Measurements from ENCODE around the gene ZDHHC7. TPM values are rescaled to one million over a fixed set of nuclear protein-coding genes. Genes with fewer than 3 reads are reported as not detected.

ZDHHC7 gene
- total RNA-seq, 2 experiments from 2014 or later: 22.5 to 24.3 TPM

DNA sequence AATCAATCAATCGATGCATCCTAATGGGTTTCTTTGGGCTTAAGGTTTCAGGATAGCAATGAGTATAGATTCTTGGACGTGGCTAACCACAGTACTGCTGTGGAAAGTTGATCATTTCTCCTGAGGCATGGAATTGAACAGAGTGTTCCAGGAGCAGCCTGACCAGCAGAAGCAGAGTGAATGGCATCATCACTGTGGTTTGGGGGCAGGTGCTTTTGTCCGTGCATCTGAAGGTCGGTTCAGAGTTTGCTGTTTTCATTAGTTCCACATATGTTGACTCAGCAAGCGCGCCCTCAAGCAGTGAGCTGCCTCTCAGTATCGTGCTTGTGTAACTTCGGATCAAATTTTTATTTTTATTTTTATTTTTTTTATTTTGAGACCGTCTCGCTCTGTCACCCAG lies 41.2 kb upstream of the ZDHHC7 start:
- Histone ChIP-seq H3K4me3 (ENCODE audit: low read depth, low read length, poor library complexity, severe bottlenecking) (no peak overlapping the region), H3K79me2 (ENCODE audit: insufficient read depth, low read depth, low read length) (no peaks in the 10 kb centered on the region), H3K4me2 (ENCODE audit: low read length) (no peak overlapping the region), H4K20me1 (ENCODE audit: insufficient read depth, low read length) (no peaks in the 10 kb centered on the region), H3K4me1 (ENCODE audit: insufficient read depth, low read length, poor library complexity, severe bottlenecking) (peaks cover 26% of the 10 kb centered on the region), H3K9me2 (ENCODE audit: insufficient read depth, low read length) (no peaks in the 10 kb centered on the region), H3K9me3 (ENCODE audit: low read length) (no peaks in the 10 kb centered on the region), H2AFZ (ENCODE audit: low read length) (no peak overlapping the region), H3K36me3 (ENCODE audit: insufficient read depth, low read length) (no peaks in the 10 kb centered on the region), H3K27ac (ENCODE audit: low read depth, low read length, poor library complexity, severe bottlenecking) (no peak overlapping the region)
- intact Hi-C loops (cut with micrococcal nuclease; ENCODE audit: unreplicated experiment): no loop called here
- POLR2A ChIA-PET: no interaction called here
- no TSS peak for BruUV-seq (replicated peaks)
- CTCF ChIA-PET (ENCODE audit: unreplicated experiment): no interaction called here
- no peak for DNase-seq (ENCODE audit: low spot score)
- TF ChIP-seq EZH2phosphoT487 (IDR thresholded peaks at IDR 0.05; ENCODE audit: borderline replicate concordance, low read depth, low read length) (no peak), CTCF (conservative IDR thresholded peaks at IDR 0.05; ENCODE audit: low read length) (no peak)

DNA sequence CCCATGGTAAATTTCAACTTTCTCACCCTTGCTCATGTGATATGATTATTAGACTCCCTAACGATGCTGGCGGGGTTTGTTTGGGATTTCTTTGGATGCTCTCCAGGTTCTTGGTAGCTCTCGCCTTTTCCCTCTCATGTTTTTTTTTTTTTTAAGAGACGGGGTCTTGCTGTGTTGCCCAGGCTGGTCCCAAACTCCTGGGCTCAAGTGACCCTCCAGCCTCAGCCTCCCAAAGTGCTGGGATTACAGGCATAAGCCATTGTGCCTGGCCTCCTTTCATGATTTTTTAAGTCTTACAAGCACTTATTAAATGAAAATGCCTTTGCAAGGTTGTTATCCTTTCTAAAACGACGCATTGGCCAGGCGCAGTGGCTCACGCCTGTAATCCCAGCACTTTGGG lies 40.3 kb upstream of the ZDHHC7 start:
- POLR2A ChIA-PET: no interaction called here
- no TSS peak for BruUV-seq (replicated peaks)
- Histone ChIP-seq H4K20me1 (ENCODE audit: insufficient read depth, low read length) (no peaks in the 10 kb centered on the region), H3K36me3 (ENCODE audit: insufficient read depth, low read length) (no peaks in the 10 kb centered on the region), H3K4me2 (ENCODE audit: low read length) (no peak overlapping the region), H2AFZ (ENCODE audit: low read length) (no peak overlapping the region), H3K27ac (ENCODE audit: low read depth, low read length, poor library complexity, severe bottlenecking) (no peak overlapping the region), H3K4me3 (ENCODE audit: low read depth, low read length, poor library complexity, severe bottlenecking) (no peak overlapping the region), H3K9me3 (ENCODE audit: low read length) (no peaks in the 10 kb centered on the region), H3K79me2 (ENCODE audit: insufficient read depth, low read depth, low read length) (no peaks in the 10 kb centered on the region), H3K9me2 (ENCODE audit: insufficient read depth, low read length) (no peaks in the 10 kb centered on the region), H3K4me1 (ENCODE audit: insufficient read depth, low read length, poor library complexity, severe bottlenecking) (peaks cover 17% of the 10 kb centered on the region)
- CTCF ChIA-PET (ENCODE audit: unreplicated experiment): no interaction called here
- intact Hi-C loops (cut with micrococcal nuclease; ENCODE audit: unreplicated experiment): no loop called here
- TF ChIP-seq CTCF (conservative IDR thresholded peaks at IDR 0.05; ENCODE audit: low read length) (no peak), EZH2phosphoT487 (IDR thresholded peaks at IDR 0.05; ENCODE audit: borderline replicate concordance, low read depth, low read length) (no peak)
- no peak for DNase-seq (ENCODE audit: low spot score)

DNA sequence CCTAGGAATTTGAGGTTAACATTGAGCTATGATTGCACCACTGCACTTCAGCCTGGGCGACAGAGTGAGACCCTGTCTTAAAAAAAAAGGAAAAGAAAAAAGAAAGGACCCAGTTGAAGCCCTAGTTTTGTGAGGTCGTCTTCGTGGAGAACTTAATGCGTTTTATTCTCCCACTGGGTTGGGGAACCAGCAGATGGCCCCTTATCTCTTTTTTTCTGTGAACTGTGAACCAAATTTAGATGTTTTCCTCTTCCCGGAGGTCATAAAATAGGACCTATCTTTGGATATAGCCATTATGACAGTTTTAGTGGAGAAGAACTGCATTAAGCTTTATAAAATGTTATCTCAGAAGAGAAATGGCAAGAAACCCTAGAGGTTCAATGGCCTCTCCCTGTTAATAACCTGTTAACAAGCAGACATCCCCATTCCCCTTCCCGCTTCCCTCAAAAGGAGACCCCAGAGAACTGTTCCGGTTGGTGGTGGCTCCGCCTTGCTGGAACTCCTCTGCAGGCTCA lies 39.8 kb upstream of the ZDHHC7 start:
- no peak overlapping the region for H3K27ac ChIP-seq (ENCODE audit: low read depth, low read length, poor library complexity, severe bottlenecking)
- no peaks in the 10 kb centered on the region for H3K9me2 ChIP-seq (ENCODE audit: insufficient read depth, low read length)
- no peak for DNase-seq (ENCODE audit: low spot score)
- peaks cover 12% of the 10 kb centered on the region for H3K4me1 ChIP-seq (ENCODE audit: insufficient read depth, low read length, poor library complexity, severe bottlenecking)
- no TSS peak for BruUV-seq (replicated peaks)
- no peaks in the 10 kb centered on the region for H3K9me3 ChIP-seq (ENCODE audit: low read length)
- CTCF ChIA-PET (ENCODE audit: unreplicated experiment): no interaction called here
- intact Hi-C loops (cut with micrococcal nuclease; ENCODE audit: unreplicated experiment): no loop called here
- H4K20me1 ChIP-seq (ENCODE audit: insufficient read depth, low read length): no peaks in the 10 kb centered on the region
- TF ChIP-seq CTCF (conservative IDR thresholded peaks at IDR 0.05; ENCODE audit: low read length) (no peak), EZH2phosphoT487 (IDR thresholded peaks at IDR 0.05; ENCODE audit: borderline replicate concordance, low read depth, low read length) (no peak)
- no peak overlapping the region for H3K4me3 ChIP-seq (ENCODE audit: low read depth, low read length, poor library complexity, severe bottlenecking)
- H3K79me2 ChIP-seq (ENCODE audit: insufficient read depth, low read depth, low read length): no peaks in the 10 kb centered on the region
- H3K36me3 ChIP-seq (ENCODE audit: insufficient read depth, low read length): no peaks in the 10 kb centered on the region
- POLR2A ChIA-PET: no interaction called here
- H2AFZ ChIP-seq (ENCODE audit: low read length): no peak overlapping the region
- H3K4me2 ChIP-seq (ENCODE audit: low read length): no peak overlapping the region
